ENCODE data around the gene PA2G4. TPM values are rescaled to one million over a fixed set of nuclear protein-coding genes. Genes with fewer than 3 reads are reported as not detected.

PA2G4 gene
- total RNA-seq, 1 donor from 2014 or later, result 69.7 TPM

GRCh38 chr12:56158029-56158925 lies 53.9 kb downstream of the PA2G4 start, which contains the start of gene MYL6:
Gene MYL6 (plus strand): TSS chr12:56158359. CDS start chr12:56158402, 43 bp downstream.
- DNase-seq (ENCODE audit: missing footprints), result peak; percentile 97
- peak; percentile 91 for ATAC-seq
- intact Hi-C loops (cut with DNase I), result loop anchor here (1.0 to 5.0 kb wide), 3 partner anchors 30 to 41 kb away; partner anchors contain the start of genes ESYT1, RPL41, SMARCC2 and ZC3H10

- intact Hi-C loops (cut with DNase I), result loop anchor here (1.0 to 5.0 kb wide), 3 partner anchors 30 to 42 kb away; partner anchors contain the start of genes ESYT1, RPL41, SMARCC2 and ZC3H10
- ATAC-seq, result peak; percentile 77
- peak; percentile 92 for DNase-seq (ENCODE audit: missing footprints)
These were observed 54.6 kb downstream of the PA2G4 start for GRCh38 chr12:56158926-56159461.

DNA sequence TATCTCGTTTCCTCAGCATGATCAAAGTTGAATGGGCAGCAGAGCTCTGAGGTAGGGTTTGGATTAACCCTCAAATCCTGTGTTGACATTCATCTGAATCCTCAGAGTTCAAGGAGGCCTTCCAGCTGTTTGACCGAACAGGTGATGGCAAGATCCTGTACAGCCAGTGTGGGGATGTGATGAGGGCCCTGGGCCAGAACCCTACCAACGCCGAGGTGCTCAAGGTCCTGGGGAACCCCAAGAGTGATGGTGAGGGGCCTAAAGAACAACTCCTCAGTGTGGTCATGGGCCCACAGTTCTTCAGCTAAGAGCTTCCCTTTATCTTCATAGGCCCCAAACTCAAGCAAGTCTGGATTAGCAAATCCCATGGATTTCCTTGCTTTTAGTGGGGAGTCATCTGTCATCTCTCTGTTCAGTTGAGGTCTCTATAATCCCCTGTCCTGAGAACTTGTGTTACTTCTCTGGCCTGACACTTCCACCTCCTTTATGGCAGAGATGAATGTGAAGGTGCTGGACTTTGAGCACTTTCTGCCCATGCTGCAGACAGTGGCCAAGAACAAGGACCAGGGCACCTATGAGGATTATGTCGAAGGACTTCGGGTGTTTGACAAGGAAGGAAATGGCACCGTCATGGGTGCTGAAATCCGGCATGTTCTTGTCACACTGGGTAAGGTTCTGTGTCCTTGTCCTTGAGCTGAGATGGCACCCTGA lies 55.3 kb downstream of the PA2G4 start:
- intact Hi-C loops (cut with DNase I), result loop anchor here (2.0 to 5.0 kb wide), 2 partner anchors 29 to 42 kb away; partner anchors contain the start of genes RPL41, SMARCC2 and ZC3H10
- ATAC-seq, result no peak
- no peak for DNase-seq (ENCODE audit: missing footprints)

GRCh38 chr12:56160193-56160763 lies 55.9 kb downstream of the PA2G4 start:
- intact Hi-C loops (cut with DNase I), result no loop called here
- no peak for DNase-seq (ENCODE audit: missing footprints)
- ATAC-seq, result no peak

DNA sequence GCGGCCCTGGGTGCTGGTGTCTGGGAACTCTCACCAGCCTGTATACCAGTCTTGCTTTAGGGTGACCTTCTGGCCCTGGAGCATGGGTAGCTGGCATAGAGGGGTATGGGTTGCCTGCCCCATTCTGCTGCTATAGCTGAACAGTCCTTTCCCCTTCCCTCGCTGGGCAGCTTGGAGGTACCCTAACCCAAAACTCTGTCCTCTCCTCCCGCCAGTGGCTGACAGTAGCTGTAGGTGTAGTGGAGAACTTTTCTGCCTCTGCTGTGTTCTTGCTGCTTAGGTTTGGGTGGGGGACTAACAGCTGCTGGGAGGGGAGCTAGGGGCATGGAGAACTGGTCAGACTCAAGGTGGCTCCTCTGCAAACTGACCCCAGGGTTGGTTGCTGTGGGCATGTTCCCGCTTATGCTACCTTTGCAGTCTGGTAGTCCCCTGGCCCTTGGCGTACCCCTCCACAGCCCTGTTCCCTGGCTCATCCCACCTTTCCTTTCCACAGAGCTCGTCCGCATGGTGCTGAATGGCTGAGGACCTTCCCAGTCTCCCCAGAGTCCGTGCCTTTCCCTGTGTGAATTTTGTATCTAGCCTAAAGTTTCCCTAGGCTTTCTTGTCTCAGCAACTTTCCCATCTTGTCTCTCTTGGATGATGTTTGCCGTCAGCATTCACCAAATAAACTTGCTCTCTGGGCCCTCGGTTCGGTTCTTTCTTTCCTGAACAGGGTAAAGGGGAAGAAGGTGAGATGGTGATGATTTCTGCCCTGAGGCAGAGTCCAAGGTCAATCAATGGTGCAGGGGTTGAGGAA lies 56.7 kb downstream of the PA2G4 start:
- no peak for DNase-seq (ENCODE audit: missing footprints)
- intact Hi-C loops (cut with DNase I), result no loop called here
- no peak for ATAC-seq

DNA sequence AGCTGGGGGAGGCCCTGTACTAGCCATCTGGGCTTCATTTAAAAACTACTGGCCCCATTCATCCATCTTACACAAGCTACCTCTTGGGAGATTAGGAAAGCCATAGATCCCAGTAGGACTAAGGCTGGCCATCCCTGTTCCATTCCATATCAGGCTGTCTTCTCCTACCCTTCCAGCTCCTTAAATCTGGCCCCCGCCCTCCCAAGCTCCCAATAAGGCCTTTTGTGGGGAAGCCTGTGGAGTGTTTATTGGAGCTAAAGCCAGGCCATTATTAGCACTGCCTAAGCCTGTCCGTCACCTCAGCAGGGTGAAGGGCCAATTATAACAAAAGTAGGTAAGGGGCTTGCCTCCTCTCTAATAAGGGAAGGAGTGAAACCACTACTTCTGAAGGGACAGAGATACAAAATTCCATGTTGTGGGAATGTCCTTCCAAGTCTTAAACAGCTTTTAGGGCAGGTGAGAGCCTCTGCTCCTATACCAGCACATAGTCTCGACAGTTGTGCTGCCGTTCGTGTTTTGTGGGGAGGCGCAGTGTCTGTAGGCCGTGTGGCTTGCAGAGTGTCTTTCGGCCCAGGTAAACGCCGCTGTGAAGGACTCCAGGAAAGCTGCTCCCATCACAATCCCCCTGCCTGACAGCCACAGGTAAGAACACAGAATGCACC lies 57.5 kb downstream of the PA2G4 start:
- ATAC-seq, result no peak
- intact Hi-C loops (cut with DNase I), result no loop called here
- no peak for DNase-seq (ENCODE audit: missing footprints)

DNA sequence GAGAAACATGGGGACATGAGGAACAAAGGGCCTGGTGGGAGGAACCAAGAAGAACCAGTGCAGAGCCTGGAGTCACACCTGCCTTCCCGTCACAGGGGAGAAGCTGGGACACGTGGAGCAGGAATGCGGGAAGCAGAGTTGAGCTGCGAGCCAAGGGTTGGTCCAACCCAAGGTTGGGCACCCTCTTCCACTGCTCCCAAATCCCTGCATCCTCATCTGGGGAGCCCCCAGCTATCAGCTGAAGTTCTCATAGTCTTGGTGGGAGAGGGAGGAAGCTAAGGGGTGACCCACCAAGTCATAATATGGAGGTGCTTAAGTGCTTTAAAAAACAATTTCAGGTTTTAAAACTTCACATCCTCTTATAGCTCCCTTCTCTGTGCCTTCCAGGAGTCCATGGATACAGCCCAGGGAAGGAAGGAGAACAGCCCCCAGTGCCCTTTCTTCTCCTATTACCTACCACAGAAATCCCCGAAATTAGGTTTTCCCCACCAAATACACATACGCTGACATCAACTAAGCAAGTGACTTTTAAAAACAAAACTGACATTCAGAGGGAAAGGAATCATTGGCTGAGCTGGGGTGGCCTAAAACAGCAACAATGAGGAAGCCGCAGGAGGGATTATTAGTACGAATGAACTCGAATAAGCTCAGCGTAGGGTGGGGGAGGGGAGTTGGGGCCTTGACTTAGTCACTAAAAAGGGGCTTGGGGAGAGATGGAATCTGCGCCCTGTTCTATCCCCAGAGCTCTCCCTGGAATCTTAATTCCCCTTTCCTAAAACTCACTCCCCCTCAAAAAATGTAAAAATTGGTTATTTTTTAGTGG lies 58.3 kb downstream of the PA2G4 start:
- no peak for DNase-seq (ENCODE audit: missing footprints)
- intact Hi-C loops (cut with DNase I), result no loop called here
- ATAC-seq, result no peak

Other genes with a start within 250 kb of the PA2G4 start
- gene PYM1, start 176.7 kb upstream of the PA2G4 start, total RNA-seq, result 19.1 TPM
- 8.1 TPM for gene DGKA, start 173.4 kb upstream of the PA2G4 start, total RNA-seq
- gene PMEL, start 138.5 kb upstream of the PA2G4 start, total RNA-seq, result not detected
- 11.6 TPM for gene CDK2, start 137.7 kb upstream of the PA2G4 start, total RNA-seq
- 113 TPM for gene RAB5B, start 130.5 kb upstream of the PA2G4 start, total RNA-seq
- 28.1 TPM for gene SUOX, start 107.3 kb upstream of the PA2G4 start, total RNA-seq
- gene IKZF4, start 83.5 kb upstream of the PA2G4 start, total RNA-seq, result 9.5 TPM
- gene RPS26, start 62.6 kb upstream of the PA2G4 start, total RNA-seq, result 35.5 TPM
- 2.8 TPM for gene ERBB3, start 24.4 kb upstream of the PA2G4 start, total RNA-seq
- gene RPL41, start 12.1 kb downstream of the PA2G4 start, total RNA-seq, result 2,099 TPM
- gene ZC3H10, start 13.7 kb downstream of the PA2G4 start, total RNA-seq, result 7.3 TPM
- gene ESYT1, start 23.7 kb downstream of the PA2G4 start, total RNA-seq, result 33.6 TPM
- 45.8 TPM for gene MYL6B, start 48.0 kb downstream of the PA2G4 start, total RNA-seq
- 673 TPM for gene MYL6, start 53.8 kb downstream of the PA2G4 start, total RNA-seq
- gene SMARCC2, start 84.9 kb downstream of the PA2G4 start, total RNA-seq, result 68.8 TPM
- 53.8 TPM for gene RNF41, start 117.4 kb downstream of the PA2G4 start, total RNA-seq
- 22.2 TPM for gene NABP2, start 119.8 kb downstream of the PA2G4 start, total RNA-seq
- not detected for gene SLC39A5, start 125.5 kb downstream of the PA2G4 start, total RNA-seq
- 23.9 TPM for gene ANKRD52, start 153.8 kb downstream of the PA2G4 start, total RNA-seq
- gene COQ10A, start 162.4 kb downstream of the PA2G4 start, total RNA-seq, result 130 TPM
- 799 TPM for gene CS, start 195.8 kb downstream of the PA2G4 start, total RNA-seq
- 36.5 TPM for gene CNPY2, start 211.4 kb downstream of the PA2G4 start, total RNA-seq
- 45.1 TPM for gene PAN2, start 229.4 kb downstream of the PA2G4 start, total RNA-seq
- gene IL23A, start 234.3 kb downstream of the PA2G4 start, total RNA-seq, result not detected

Measured in Right ventricle myocardium inferior (tissue), 1 donor.